Stimulated activated naive CD4-positive, alpha-beta T cell treated with Interleukin-2 at 50 U/mL for 16 hours (primary cell): ENCODE results near the gene SMYD4.
"Not testable (repeated sequence)": the region's sequence is repeated elsewhere in the genome, so short reads cannot be mapped to it uniquely, and the experiment has no call there.

Experiments used
- DNase-seq: peaks from one replicate; lab custom pipeline; 2025; lab: John Stamatoyannopoulos, UW

Gene SMYD4

DNA sequence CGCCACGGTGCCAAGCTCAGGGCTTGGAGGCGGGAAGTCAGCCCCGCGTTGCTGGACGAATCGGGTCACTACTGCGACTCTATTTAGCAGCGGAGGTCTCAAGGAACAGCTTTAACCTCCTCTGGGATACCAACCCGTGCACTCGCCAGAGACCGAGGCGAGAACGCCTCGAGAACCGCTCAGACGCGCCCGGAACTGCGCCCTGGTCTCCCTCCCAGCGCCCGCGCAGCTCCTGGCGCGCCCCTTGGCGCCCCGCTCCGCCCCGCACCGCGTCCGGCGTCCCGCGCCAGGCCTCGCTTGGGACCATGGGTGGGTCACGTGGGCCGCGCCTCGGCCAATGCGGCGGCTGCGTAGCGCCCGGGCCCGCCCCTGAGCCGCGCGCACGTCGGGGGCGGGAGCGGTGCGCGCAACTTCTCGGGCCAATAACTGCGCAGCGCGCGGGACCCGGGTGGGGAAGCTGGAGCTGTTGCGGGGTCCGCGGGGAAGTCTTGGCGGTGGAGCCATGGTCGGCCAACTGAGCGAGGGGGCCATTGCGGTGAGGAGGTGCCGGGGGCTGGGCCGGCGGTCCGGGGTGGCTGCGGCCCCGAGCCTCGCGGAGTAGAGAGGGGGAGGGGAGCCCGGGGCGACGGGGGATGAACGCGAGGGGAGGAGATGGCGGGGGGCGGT is at the start of gene SMYD4, which contains the start of gene RPA1:
SMYD4 (minus strand) TSS at position 311 of the 666 bp plus-strand sequence. CDS start 1,908 bp downstream, outside the sequence.
RPA1 (plus strand) TSS at position 414 of the 666 bp plus-strand sequence; CDS start at position 503, 89 bp downstream.
- DNase-seq, result peak; percentile 88

- DNase-seq, result peak; percentile 13
Measured at GRCh38 chr17:1878419-1879121, 48.9 kb upstream of the SMYD4 start.

GRCh38 chr17:1875597-1875996 is 45.9 kb upstream of the SMYD4 start:
- no peak for DNase-seq

DNA sequence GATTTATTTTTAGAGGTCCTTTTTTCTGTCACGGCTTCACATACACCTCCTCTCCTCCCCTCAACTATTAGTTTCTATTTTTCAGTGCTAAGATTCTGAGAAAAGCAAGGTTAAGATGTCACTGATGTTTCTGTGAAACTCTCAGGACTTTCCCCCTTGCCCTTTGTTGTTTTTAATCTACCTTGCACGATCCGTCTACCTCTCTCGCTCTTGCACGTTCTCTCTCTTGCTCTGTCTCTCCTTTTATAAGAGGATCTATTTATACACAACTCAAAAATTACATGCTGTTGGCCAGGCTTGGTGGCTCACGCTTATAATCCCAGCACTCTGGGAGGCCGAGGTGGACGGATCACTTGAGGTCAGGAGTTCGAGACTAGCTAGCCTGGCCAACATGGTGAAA is 43.7 kb upstream of the SMYD4 start:
- no peak for DNase-seq

DNA sequence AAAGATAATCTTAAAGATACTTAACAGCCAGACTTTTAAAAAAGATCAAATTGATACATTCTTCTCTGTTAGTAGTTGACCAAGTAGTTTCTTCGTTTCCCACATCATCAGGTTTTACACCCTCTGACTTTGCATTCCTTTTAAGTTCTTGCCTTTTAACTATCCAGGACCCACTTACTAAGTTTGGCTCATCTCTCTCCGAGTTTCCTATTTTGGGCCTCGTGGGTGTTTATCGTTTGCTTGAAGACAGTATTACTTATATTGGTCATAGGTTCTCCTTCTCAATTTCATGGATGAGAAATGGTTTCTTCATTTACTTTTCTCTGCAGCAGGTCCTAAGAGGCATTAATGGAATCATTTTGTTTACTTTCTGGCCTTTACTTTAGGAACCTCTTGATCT is 43.3 kb upstream of the SMYD4 start:
- no peak for DNase-seq

GRCh38 chr17:1872254-1872653 is 42.6 kb upstream of the SMYD4 start:
- DNase-seq, result no peak

- no peak for DNase-seq
Measured at GRCh38 chr17:1871756-1872155, 42.1 kb upstream of the SMYD4 start.

DNA sequence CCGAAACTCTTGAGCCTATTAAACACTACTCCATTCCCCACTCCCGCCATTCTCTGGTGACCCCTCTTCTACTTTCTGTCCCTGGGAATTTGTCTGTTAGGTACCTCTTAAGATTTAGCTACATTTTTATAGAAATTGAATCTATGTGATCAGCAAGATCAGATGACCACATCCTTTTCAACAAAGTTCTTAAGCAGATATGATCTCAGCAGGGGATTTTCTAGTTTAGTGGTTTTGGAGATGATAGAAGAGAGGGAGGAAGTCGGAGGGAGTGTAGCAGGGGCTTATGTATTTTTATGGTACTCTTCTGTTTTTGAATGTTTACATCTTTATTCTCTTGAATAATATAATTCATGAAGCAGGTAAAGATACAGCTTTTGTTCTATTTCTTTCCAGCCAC is 40.9 kb upstream of the SMYD4 start:
- no peak for DNase-seq

DNA sequence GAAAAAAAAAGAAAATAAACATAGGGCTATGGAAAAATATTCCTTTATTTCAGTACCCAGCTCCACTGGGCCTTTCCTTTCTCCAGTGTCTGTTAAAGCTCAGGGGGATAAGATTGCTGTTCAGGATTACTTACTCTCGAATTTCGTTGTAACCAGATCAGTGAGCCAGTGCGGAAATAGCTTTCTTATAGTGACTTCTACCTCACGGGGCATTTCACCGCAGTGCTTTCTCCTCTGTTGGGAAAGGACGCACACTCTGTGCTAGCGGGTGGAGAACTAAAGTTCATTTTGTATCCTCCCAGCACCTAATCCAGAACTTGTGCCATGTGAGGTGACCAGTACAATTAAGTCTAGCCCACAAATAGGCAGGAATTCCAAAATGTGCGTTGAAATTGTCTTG is 38.4 kb upstream of the SMYD4 start:
- DNase-seq, result no peak

DNA sequence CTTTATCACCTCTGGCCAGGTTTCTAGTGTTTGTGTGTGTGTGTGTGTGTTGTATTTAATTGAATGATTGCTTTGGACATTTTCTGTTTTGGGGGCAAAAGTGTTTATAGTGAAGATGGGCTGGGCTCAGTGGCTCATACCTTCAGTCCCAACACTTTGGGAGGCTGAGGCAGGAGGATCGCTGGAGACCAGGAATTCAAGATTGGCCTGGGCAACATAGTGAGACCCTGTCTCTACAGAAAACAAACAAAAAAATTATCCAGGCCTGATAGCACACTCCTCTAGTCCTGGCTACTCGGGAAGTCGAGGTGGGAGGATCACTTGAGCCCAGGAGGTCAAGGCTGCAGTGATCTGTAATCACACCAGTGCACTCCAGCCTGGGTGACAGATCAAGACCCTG is 37.6 kb upstream of the SMYD4 start:
- DNase-seq, result no peak

GRCh38 chr17:1865252-1866037 is 35.7 kb upstream of the SMYD4 start:
- no peak for DNase-seq

GRCh38 chr17:1861391-1862010 is 31.8 kb upstream of the SMYD4 start:
- no peak for DNase-seq

DNA sequence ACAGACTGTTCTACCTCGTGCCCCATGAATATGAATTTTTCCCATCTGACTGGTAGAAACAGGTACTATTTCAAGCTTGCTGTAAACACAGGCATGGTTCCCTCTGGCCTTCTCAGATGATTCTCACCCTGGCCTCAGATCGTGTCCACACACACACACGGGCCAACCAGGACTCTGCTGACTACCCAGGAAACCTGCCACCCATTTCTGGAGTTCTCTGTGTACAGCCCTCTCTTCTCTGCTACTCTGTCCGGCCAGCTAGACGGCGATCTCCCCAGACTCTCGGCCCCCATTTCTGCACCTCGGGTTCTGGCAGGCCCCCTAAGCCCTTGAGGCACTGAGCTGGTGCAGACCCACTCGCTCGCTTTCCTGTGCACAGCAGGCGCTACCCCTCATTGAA is 31.3 kb upstream of the SMYD4 start:
- DNase-seq, result no peak

GRCh38 chr17:1856462-1856861 is 26.8 kb upstream of the SMYD4 start:
- DNase-seq, result not testable (repeated sequence)

GRCh38 chr17:1853698-1854097 is 24.0 kb upstream of the SMYD4 start:
- no peak for DNase-seq

DNA sequence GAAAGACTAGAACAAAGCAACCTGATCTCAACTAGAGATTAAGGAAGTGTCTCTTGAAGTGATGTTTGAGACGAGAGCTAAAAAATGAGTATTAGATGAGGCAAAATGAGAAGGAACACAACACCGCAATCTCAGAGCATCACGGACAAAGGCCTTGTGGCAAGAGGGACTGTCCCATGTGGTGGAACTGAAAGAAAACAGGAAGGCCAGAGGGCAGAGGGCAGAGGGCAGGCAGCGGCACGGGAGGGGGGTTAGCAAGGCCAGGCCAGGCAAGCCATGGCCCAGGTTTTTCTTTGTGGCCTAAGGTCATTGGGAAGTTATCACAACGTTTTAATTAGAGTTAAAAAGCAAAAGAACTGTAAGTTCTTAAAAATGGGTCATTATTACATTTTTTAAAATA is 22.6 kb upstream of the SMYD4 start:
- DNase-seq, result no peak

DNA sequence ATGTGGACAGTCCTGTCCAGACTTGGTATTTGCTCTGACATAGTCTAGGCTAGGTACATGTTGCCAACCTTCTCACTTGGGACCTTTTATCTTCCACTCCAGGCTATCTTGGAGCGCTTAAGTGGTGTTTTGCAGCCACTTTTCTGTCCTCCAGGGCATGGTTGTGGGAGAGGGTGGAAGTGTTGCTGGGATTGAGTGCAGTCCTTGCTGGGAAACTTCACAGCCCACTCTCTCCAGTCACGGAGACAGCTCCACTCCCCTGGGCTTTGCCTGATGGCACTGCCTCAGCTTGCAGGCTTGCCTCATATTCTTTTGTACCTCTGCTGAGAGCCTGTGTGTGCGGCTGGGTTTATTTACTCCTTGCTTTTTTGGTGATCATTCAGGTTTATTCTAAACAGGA is 17.5 kb upstream of the SMYD4 start:
- no peak for DNase-seq

- no peak for DNase-seq
Measured at GRCh38 chr17:1843947-1844346, 14.2 kb upstream of the SMYD4 start.

DNA sequence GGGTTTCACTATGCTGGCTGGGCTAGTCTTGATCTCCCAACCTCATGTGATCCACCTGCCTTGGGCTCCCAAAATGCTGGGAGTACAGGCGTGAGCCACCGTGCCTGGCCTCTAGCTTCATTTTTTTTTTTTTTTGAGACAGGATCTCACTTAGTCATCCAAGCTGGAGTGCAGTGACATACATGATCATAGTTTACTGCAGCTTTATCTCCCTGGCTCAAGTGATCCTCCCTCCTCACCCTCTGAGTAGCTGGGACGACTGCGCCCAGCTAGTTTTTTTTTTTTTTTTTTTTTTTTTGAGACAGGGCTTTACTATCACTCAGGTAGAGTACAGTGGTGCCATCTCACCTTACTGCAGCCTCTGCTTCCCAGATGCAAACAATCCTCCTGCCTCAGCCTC is 9.8 kb upstream of the SMYD4 start:
- no peak for DNase-seq

- peak; percentile 34 for DNase-seq
Measured at GRCh38 chr17:1834380-1835149, 4.9 kb upstream of the SMYD4 start.

DNA sequence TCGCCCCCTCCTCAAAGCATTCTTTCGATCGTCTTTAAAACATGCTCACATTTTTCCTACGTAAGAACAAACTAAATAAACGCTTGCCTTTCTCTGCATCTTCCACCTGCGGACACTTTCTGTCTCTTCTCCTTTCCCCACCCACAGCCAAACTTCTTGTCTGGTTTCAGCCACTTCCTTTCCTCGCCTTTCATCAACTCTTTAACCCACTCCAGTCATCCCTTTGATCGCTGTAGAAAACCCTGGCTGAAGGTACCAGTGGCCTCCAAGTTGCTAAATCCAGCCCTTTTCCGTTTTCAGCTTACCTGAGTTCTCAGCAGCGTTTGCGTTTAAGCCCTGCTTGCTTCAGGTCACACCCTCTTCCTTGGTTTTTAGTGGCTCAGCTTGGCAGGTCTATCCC is 586 bp upstream of the SMYD4 start:
- no peak for DNase-seq

DNA sequence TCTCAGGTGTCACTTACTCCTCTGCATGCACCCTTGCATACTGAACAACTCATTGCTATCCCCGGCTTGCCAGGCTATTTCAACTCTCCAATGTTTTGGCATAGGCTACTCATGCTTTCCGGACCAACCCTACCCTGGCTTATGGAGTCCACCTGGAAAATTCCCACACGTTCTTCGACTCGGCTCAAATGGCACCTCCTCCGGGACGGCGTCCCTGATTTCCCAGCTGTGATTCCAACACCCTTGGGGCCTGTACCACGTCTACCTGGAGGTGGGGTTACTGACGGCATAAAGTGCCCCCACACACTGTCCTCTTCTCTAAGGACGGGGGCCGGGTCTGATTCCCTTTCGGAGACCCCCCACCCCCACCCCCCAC is 498 bp downstream of the SMYD4 start:
- no peak for DNase-seq
